ENCODE data around the gene RNH1. TPM values are rescaled to one million over a fixed set of nuclear protein-coding genes. Genes with fewer than 3 reads are reported as not detected.
"Not testable (repeated sequence)": the region's sequence is repeated elsewhere in the genome, so short reads cannot be mapped to it uniquely, and the experiment has no call there.

RNH1 gene
- total RNA-seq, 4 donors from 2014 or later: 138 to 197 (median 159) TPM

GRCh38 chr11:521177-521688 lies 14.2 kb upstream of the RNH1 start:
- no peak for ATAC-seq

GRCh38 chr11:520428-521176 lies 13.6 kb upstream of the RNH1 start:
- no peak for TF ChIP-seq CTCF (IDR thresholded peaks at IDR 0.05 in 4 of 5, conservative IDR thresholded peaks at IDR 0.05 in 1 of 5)
- no peak for TF ChIP-seq POLR2A (IDR thresholded peaks at IDR 0.05)
- intact Hi-C loops (cut with DNase I; ENCODE audit: low total_unique reads): no loop called here
- peaks cover 0 to 4% of the 10 kb centered on the region in 2 donors for H3K4me1 ChIP-seq
- H3K27me3 ChIP-seq: no peaks in the 10 kb centered on the region
- in situ Hi-C loops (cut with MboI; ENCODE audit: low sequenced_read_pairs in 4 of 4): no loop called here
- ATAC-seq (no peak), DNase-seq (no peak)
- H3K36me3 ChIP-seq: no peaks in the 10 kb centered on the region
- no peak overlapping the region for H3K4me3 ChIP-seq
- H3K27ac ChIP-seq: no peak overlapping the region
- H3K9me3 ChIP-seq: no peaks in the 10 kb centered on the region

More at GRCh38 chr11:521177-521688, 14.2 kb upstream of the RNH1 start:
- DNase-seq: no peak
- no peaks in the 10 kb centered on the region for H3K27me3 ChIP-seq
- TF ChIP-seq POLR2A (IDR thresholded peaks at IDR 0.05): no peak
- TF ChIP-seq CTCF (IDR thresholded peaks at IDR 0.05 in 4 of 5, conservative IDR thresholded peaks at IDR 0.05 in 1 of 5): no peak
- intact Hi-C loops (cut with DNase I; ENCODE audit: low total_unique reads) (no loop called here), in situ Hi-C loops (cut with MboI; ENCODE audit: low sequenced_read_pairs in 4 of 4) (no loop called here)
- H3K27ac ChIP-seq: no peak overlapping the region
- H3K36me3 ChIP-seq: no peaks in the 10 kb centered on the region
- H3K9me3 ChIP-seq: no peaks in the 10 kb centered on the region
- H3K4me1 ChIP-seq: peaks cover 0 to 4% of the 10 kb centered on the region in 2 donors
- no peak overlapping the region for H3K4me3 ChIP-seq

GRCh38 chr11:518463-519202 lies 11.6 kb upstream of the RNH1 start:
- TF ChIP-seq CTCF (IDR thresholded peaks at IDR 0.05 in 4 of 5, conservative IDR thresholded peaks at IDR 0.05 in 1 of 5) (peak; percentile 85 to 100 (median 100)), POLR2A (IDR thresholded peaks at IDR 0.05) (peak; percentile 30 to 60)
- Histone ChIP-seq H3K4me3 (peak overlapping the region; percentile 37 to 51 (median 44)), H3K27me3 (no peaks in the 10 kb centered on the region), H3K27ac (peak overlapping the region; percentile 90 to 97 (median 94)), H3K4me1 (peaks cover 0 to 4% of the 10 kb centered on the region in 2 donors), H3K36me3 (no peaks in the 10 kb centered on the region), H3K9me3 (no peaks in the 10 kb centered on the region)
- DNase-seq: peak; percentile 91 to 98
- intact Hi-C loops (cut with DNase I; ENCODE audit: low total_unique reads): loop anchor here (1.0 to 2.0 kb wide), 7 partner anchors 12 to 282 kb away; partner anchors contain the start of genes HRAS, LMNTD2, PSMD13 and PTDSS2
- in situ Hi-C loops (cut with MboI; ENCODE audit: low sequenced_read_pairs in 4 of 4): loop anchor here in 2 of 4 donors (10.0 kb wide), 1 partner anchor 64 kb away; the partner anchor contains the start of gene PTDSS2 (in 2 of the 2)
- ATAC-seq: peak; percentile 96 to 97

GRCh38 chr11:516918-517685 lies 10.1 kb upstream of the RNH1 start:
- H3K4me3 ChIP-seq; intact Hi-C loops (cut with DNase I; ENCODE audit: low total_unique reads); H3K9me3 ChIP-seq; H3K36me3 ChIP-seq; ATAC-seq; H3K4me1 ChIP-seq; H3K27me3 ChIP-seq: not testable (repeated sequence)
- in situ Hi-C loops (cut with MboI; ENCODE audit: low sequenced_read_pairs in 4 of 4): loop anchor here in 2 of 4 donors (10.0 kb wide), 1 partner anchor 62 kb away; the partner anchor contains the start of gene PTDSS2 (in 2 of the 2)
- peak in 1 of 2 donors; percentile 17 for DNase-seq
- peak overlapping the region; percentile 90 to 97 (median 94) for H3K27ac ChIP-seq
